HUES6 (cell line): ENCODE data around the gene TRDMT1.

Source experiments
- H3K27ac ChIP-seq: 2 replicates; pipeline ENCODE4 v1.7.0; 2013; ENCODE audit warnings: low read depth, mild to moderate bottlenecking, low read length, inconsistent platforms
- H3K27me3 ChIP-seq: 2 replicates; pipeline ENCODE4 v1.6.1; 2013; ENCODE audit warnings: low read length; ENCODE audit not compliant: control insufficient read depth, insufficient read depth
- H3K36me3 ChIP-seq: 2 replicates; pipeline ENCODE4 v1.6.1; 2013; ENCODE audit warnings: low read length; ENCODE audit not compliant: control insufficient read depth, insufficient read depth
- H3K4me1 ChIP-seq: 2 replicates; pipeline ENCODE4 v1.6.1; 2013; ENCODE audit warnings: low read length; ENCODE audit not compliant: control insufficient read depth, insufficient read depth
- H3K4me3 ChIP-seq: 2 replicates; pipeline ENCODE4 v1.5.1; 2013; ENCODE audit warnings: low read depth, low read length
- H3K9ac ChIP-seq: one replicate; pipeline ENCODE4 v1.6.1; 2013; ENCODE audit warnings: mild to moderate bottlenecking, low read length
- H3K9me3 ChIP-seq: 2 replicates; pipeline ENCODE4 v1.6.1; 2013; ENCODE audit warnings: low read depth, low read length; ENCODE audit not compliant: control insufficient read depth, insufficient read depth

The TRDMT1 gene

DNA sequence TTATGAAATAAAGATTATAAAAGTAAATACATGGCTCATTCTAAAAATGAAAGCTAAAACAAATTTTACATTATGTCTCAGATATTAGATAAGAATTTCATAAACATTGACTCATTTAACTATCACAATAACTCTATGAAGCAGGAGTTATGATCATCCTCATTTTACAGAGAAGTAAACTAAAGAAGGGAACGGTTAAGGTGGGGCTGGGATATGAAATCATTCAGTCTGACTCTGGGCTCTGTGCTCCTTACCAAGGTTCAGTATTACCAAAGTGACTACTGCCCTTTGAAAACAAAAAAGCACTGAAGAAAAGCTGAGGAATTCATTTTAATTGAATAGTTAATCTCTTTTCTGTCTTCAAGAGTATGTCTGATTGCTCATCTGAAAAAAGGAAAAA, 49.8 kb downstream of the TRDMT1 start:
- H3K9ac ChIP-seq, result no peak overlapping the region
- H3K27me3 ChIP-seq, result no peaks in the 10 kb centered on the region
- no peak overlapping the region for H3K4me3 ChIP-seq

GRCh38 chr10:17147884-17148489, 53.5 kb downstream of the TRDMT1 start:
- Histone ChIP-seq H3K4me1 (no peaks in the 10 kb centered on the region; the same call in 1 of the 2 replicates), H3K36me3 (no peaks in the 10 kb centered on the region), H3K4me3 (no peak overlapping the region), H3K27ac (no peak overlapping the region), H3K9ac (no peak overlapping the region), H3K27me3 (no peaks in the 10 kb centered on the region), H3K9me3 (no peaks in the 10 kb centered on the region)

More for the DNA sequence above, 49.8 kb downstream of the TRDMT1 start:
- Histone ChIP-seq H3K27ac (no peak overlapping the region), H3K4me1 (no peaks in the 10 kb centered on the region; the same call in 1 of the 2 replicates), H3K9me3 (no peaks in the 10 kb centered on the region), H3K36me3 (no peaks in the 10 kb centered on the region)

- H3K27ac ChIP-seq, result no peak overlapping the region
- H3K36me3 ChIP-seq, result no peaks in the 10 kb centered on the region
- H3K27me3 ChIP-seq, result no peaks in the 10 kb centered on the region
- H3K4me3 ChIP-seq, result no peak overlapping the region
- H3K9me3 ChIP-seq, result no peaks in the 10 kb centered on the region
- no peak overlapping the region for H3K9ac ChIP-seq
- no peaks in the 10 kb centered on the region; the same call in 1 of the 2 replicates for H3K4me1 ChIP-seq
These were observed 54.6 kb downstream of the TRDMT1 start for GRCh38 chr10:17146892-17147291.

- Histone ChIP-seq H3K9me3 (no peaks in the 10 kb centered on the region), H3K27ac (no peak overlapping the region), H3K4me1 (no peaks in the 10 kb centered on the region; the same call in 1 of the 2 replicates), H3K36me3 (no peaks in the 10 kb centered on the region), H3K9ac (no peak overlapping the region), H3K4me3 (no peak overlapping the region), H3K27me3 (no peaks in the 10 kb centered on the region)
These were observed 56.2 kb downstream of the TRDMT1 start for GRCh38 chr10:17145239-17145638.

GRCh38 chr10:17144757-17145156, 56.7 kb downstream of the TRDMT1 start:
- H3K4me3 ChIP-seq, result no peak overlapping the region
- no peaks in the 10 kb centered on the region for H3K27me3 ChIP-seq
- H3K36me3 ChIP-seq, result no peaks in the 10 kb centered on the region
- H3K27ac ChIP-seq, result no peak overlapping the region
- no peak overlapping the region for H3K9ac ChIP-seq
- H3K9me3 ChIP-seq, result no peaks in the 10 kb centered on the region
- H3K4me1 ChIP-seq, result no peaks in the 10 kb centered on the region; the same call in 1 of the 2 replicates

DNA sequence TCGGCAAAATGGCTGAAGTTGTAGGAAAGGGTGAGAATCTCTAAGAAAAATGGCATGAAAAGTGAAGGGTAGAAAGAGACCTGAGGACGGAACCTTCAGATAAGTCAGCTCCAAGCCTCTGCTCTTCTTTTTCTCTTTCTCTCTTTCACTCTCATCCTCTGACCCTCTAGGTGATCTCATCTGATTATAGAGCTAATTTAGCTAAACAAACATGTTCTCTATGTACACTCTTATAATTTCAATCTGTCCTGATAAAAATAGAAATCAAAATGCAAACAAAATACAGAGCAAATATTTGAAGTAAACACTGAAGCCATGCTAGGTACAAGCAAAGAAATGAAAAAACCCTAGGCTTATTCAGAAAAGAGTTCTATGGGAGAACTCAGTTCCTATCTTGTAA, 57.4 kb downstream of the TRDMT1 start:
- no peaks in the 10 kb centered on the region for H3K36me3 ChIP-seq
- no peaks in the 10 kb centered on the region; the same call in 1 of the 2 replicates for H3K4me1 ChIP-seq
- H3K27ac ChIP-seq, result no peak overlapping the region
- H3K27me3 ChIP-seq, result no peaks in the 10 kb centered on the region
- H3K4me3 ChIP-seq, result no peak overlapping the region
- no peaks in the 10 kb centered on the region for H3K9me3 ChIP-seq
- no peak overlapping the region for H3K9ac ChIP-seq

GRCh38 chr10:17143055-17143690, 58.3 kb downstream of the TRDMT1 start:
- Histone ChIP-seq H3K4me1 (no peaks in the 10 kb centered on the region; the same call in 1 of the 2 replicates), H3K36me3 (no peaks in the 10 kb centered on the region), H3K27ac (no peak overlapping the region), H3K27me3 (no peaks in the 10 kb centered on the region), H3K4me3 (no peak overlapping the region), H3K9me3 (no peaks in the 10 kb centered on the region), H3K9ac (no peak overlapping the region)

- no peaks in the 10 kb centered on the region for H3K4me1 ChIP-seq
- no peaks in the 10 kb centered on the region for H3K27me3 ChIP-seq
- no peak overlapping the region for H3K4me3 ChIP-seq
- H3K36me3 ChIP-seq, result no peaks in the 10 kb centered on the region
- H3K9ac ChIP-seq, result no peak overlapping the region
- H3K27ac ChIP-seq, result no peak overlapping the region
- H3K9me3 ChIP-seq, result no peaks in the 10 kb centered on the region
These were observed 59.8 kb downstream of the TRDMT1 start for GRCh38 chr10:17141504-17142229.

DNA sequence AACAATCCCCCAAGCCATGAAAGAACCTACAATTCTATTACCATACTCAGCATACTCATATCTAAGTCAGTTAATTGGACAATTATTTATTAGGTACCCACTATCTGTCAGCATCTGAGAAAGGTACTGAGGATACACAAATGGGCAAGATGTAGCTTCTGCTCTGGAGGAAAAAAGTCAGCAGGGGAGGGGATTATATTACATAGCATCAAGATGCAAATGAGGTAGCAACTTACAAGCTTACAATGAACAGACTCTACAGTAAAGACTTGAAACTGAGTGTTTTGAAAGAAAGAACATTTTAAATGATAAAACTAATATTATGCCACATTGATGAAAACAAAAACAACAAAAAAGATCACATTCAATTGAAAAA, 61.1 kb downstream of the TRDMT1 start:
- Histone ChIP-seq H3K4me1 (no peaks in the 10 kb centered on the region), H3K9me3 (no peaks in the 10 kb centered on the region), H3K4me3 (no peak overlapping the region), H3K27me3 (no peaks in the 10 kb centered on the region), H3K36me3 (no peaks in the 10 kb centered on the region), H3K27ac (no peak overlapping the region), H3K9ac (no peak overlapping the region)

GRCh38 chr10:17138460-17139042, 62.9 kb downstream of the TRDMT1 start:
- H3K27me3 ChIP-seq, result no peaks in the 10 kb centered on the region
- H3K4me3 ChIP-seq, result no peak overlapping the region
- no peaks in the 10 kb centered on the region for H3K4me1 ChIP-seq
- no peak overlapping the region for H3K9ac ChIP-seq
- no peaks in the 10 kb centered on the region for H3K36me3 ChIP-seq
- no peak overlapping the region for H3K27ac ChIP-seq
- no peaks in the 10 kb centered on the region for H3K9me3 ChIP-seq

GRCh38 chr10:17134737-17135260, 66.7 kb downstream of the TRDMT1 start:
- H3K4me3 ChIP-seq, result no peak overlapping the region

More at GRCh38 chr10:17134737-17135260, 66.7 kb downstream of the TRDMT1 start:
- Histone ChIP-seq H3K27ac (no peak overlapping the region), H3K9ac (no peak overlapping the region), H3K9me3 (no peaks in the 10 kb centered on the region), H3K27me3 (no peaks in the 10 kb centered on the region), H3K36me3 (no peaks in the 10 kb centered on the region), H3K4me1 (no peaks in the 10 kb centered on the region)
